K562 (cell line): ENCODE measurements around the gene DNASE1L2. TPM values are rescaled to one million over a fixed set of nuclear protein-coding genes. Genes with fewer than 3 reads are reported as not detected.

Experiments
- C11orf30 ChIP-seq: fragments of 450-650 bp; IDR thresholded peaks from 2 replicates; pipeline ENCODE4 v1.6.1; 2016; ENCODE audit warnings: low read depth, mild to moderate bottlenecking
- CCNT2 ChIP-seq: IDR thresholded peaks from 2 replicates; pipeline ENCODE4 v1.6.1; 2011; ENCODE audit warnings: borderline replicate concordance, low read depth, mild to moderate bottlenecking, moderate library complexity, mixed read lengths, low read length; ENCODE audit not compliant: insufficient read length; ENCODE audit errors: extremely low read depth
- CREB1 ChIP-seq, 2 experiments: sonication (generic) in 1 of 2; formaldehyde crosslinking in 1 of 2; IDR thresholded peaks; 2 replicates each; pipeline versions ENCODE4 v1.6.1 to v1.8.0; 2012 to 2022; ENCODE audit warnings: inconsistent platforms in 1 of 2, mild to moderate bottlenecking in 1 of 2, missing genetic modification reagents in 1 of 2, moderate library complexity in 1 of 2
- DACH1 ChIP-seq: fragments of 450-650 bp; IDR thresholded peaks from 2 replicates; pipeline ENCODE4 v1.6.1; 2018; ENCODE audit not compliant: partially characterized antibody
- DLX4 ChIP-seq: fragments of 250-450 bp; sonication (Bioruptor Pico); IDR thresholded peaks from 2 replicates; pipeline ENCODE4 v1.6.1; 2021; ENCODE audit warnings: mild to moderate bottlenecking
- DNMT1 ChIP-seq: fragments of 450-650 bp; IDR thresholded peaks from 2 replicates; pipeline ENCODE4 v1.6.1; 2016; ENCODE audit warnings: antibody characterized with exemption, mild to moderate bottlenecking
- E2F1 ChIP-seq: sonication (generic); formaldehyde crosslinking; IDR thresholded peaks from 2 replicates; pipeline ENCODE4 v1.8.1; 2023; ENCODE audit warnings: mild to moderate bottlenecking, missing genetic modification reagents, moderate library complexity
- E2F6 ChIP-seq, 2 experiments: IDR thresholded peaks; 2 replicates each; pipeline ENCODE4 v1.6.1; 2011; ENCODE audit warnings: borderline replicate concordance in 1 of 2, control low read depth in 1 of 2, low read depth in 1 of 2, low read length in 1 of 2, mild to moderate bottlenecking in 1 of 2, mixed read lengths in 1 of 2, moderate library complexity in 1 of 2; ENCODE audit not compliant: insufficient read depth in 1 of 2, insufficient read length in 1 of 2, poor library complexity in 1 of 2, severe bottlenecking in 1 of 2; ENCODE audit errors: extremely low read depth in 1 of 2
- ESRRA ChIP-seq: fragments of 450-650 bp; IDR thresholded peaks from 2 replicates; pipeline ENCODE4 v1.6.1; 2014; ENCODE audit warnings: low read depth, mild to moderate bottlenecking, moderate library complexity, borderline replicate concordance
- FOXK1 ChIP-seq: sonication (generic); formaldehyde crosslinking; IDR thresholded peaks from 2 replicates; pipeline ENCODE4 v1.8.0; 2022; ENCODE audit warnings: missing genetic modification reagents, mild to moderate bottlenecking, borderline replicate concordance
- HCFC1 ChIP-seq: IDR thresholded peaks from 2 replicates; pipeline ENCODE4 v1.6.1; 2012; ENCODE audit warnings: low read depth, low read length, improper control_type of control experiment
- HNRNPL ChIP-seq: fragments of 200-400 bp; formaldehyde crosslinking; IDR thresholded peaks from 2 replicates; pipeline ENCODE4 v1.6.1; 2017; ENCODE audit warnings: low read depth, mild to moderate bottlenecking, low read length
- KAT8 ChIP-seq: fragments of 450-650 bp; IDR thresholded peaks from 2 replicates; pipeline ENCODE4 v1.6.1; 2016; ENCODE audit warnings: low read depth, mild to moderate bottlenecking
- NCOA2 ChIP-seq, 2 experiments: fragments of 450-650 bp; IDR thresholded peaks; 2 replicates each; pipeline ENCODE4 v1.6.1; 2018; ENCODE audit warnings: mild to moderate bottlenecking in 2 of 2, moderate library complexity in 1 of 2; ENCODE audit not compliant: partially characterized antibody in 2 of 2
- NONO ChIP-seq, 2 experiments: fragments of 200-400 bp in 1 of 2; fragments of 450-650 bp in 1 of 2; formaldehyde crosslinking in 1 of 2; IDR thresholded peaks; 2 replicates each; pipeline ENCODE4 v1.6.1; 2017; ENCODE audit warnings: low read depth in 2 of 2, mild to moderate bottlenecking in 2 of 2, moderate library complexity in 2 of 2, low read length in 1 of 2
- SMAD4 ChIP-seq: fragments of 250-450 bp; sonication (Bioruptor Pico); conservative IDR thresholded peaks from 2 replicates; pipeline ENCODE4 v1.8.0; 2021; ENCODE audit warnings: inconsistent platforms, mild to moderate bottlenecking, moderate library complexity
- ZNF639 ChIP-seq, 2 experiments: fragments of 200-800 bp in 1 of 2; sonication (Bioruptor generic) in 1 of 2; sonication (generic) in 1 of 2; formaldehyde crosslinking in 1 of 2; IDR thresholded peaks in 1 of 2; conservative IDR thresholded peaks in 1 of 2; 2 replicates each; pipeline versions ENCODE4 v1.5.0 to v1.6.1; 2016 to 2020; ENCODE audit warnings: missing compliant biosample characterization in 1 of 2, missing genetic modification characterization in 1 of 2, missing genetic modification reagents in 1 of 2
- ZNF766 ChIP-seq: fragments of 200-800 bp; sonication (Bioruptor generic); conservative IDR thresholded peaks from 2 replicates; pipeline ENCODE4 v1.6.1; 2016; ENCODE audit warnings: missing genetic modification characterization, missing compliant biosample characterization
- polyA plus RNA-seq, 8 experiments: library from polyadenylated mRNA; depleted of rRNA in 4 of 8; stranded (reverse) in 5 of 8; unstranded in 3 of 8; fragments of >200 nt; fragmentation: Nextera tagmentation in 2 of 8; fragmentation: Illumina TruSeq in 1 of 8; extraction: Ambion mirVana in 2 of 8; extraction: Trizol in 1 of 8; gene quantifications; 2 replicates each; pipeline versions ENCODE4 v1.2.1 to v1.2.3, GENCODE V29; 2011 to 2014; ENCODE audit warnings: inconsistent platforms in 1 of 8, missing spikeins in 1 of 8
- total RNA-seq, 7 experiments: library from RNA; depleted of rRNA in 6 of 7; stranded (reverse); fragments of >200 nt in 6 of 7; fragmentation: Illumina TruSeq in 2 of 7; extraction: Trizol in 2 of 7; gene quantifications; 2 replicates each; pipeline versions ENCODE4 v1.2.1 to v1.2.3, GENCODE V29; 2011 to 2021; ENCODE audit warnings: low replicate concordance in 1 of 7

Gene DNASE1L2
- total and polyA plus RNA-seq, 9 of the 15 experiments (the other 6 are each of a cell fraction or from before 2014, with no cell fraction given), result 0.08 to 2.7 (median 1.7) TPM; not detected in 1

- TF ChIP-seq C11orf30 (peak; percentile 83), DNMT1 (no peak), HNRNPL (no peak), CREB1 (IDR thresholded peaks at IDR 0.05) (peak; percentile 56; the same call in 1 of the 2 replicates), CREB1 (CRISPR knock-in tag; IDR thresholded peaks at IDR 0.05) (peak; percentile 56; the same call in 1 of the 2 replicates), SMAD4 (CRISPR knock-in tag) (peak; percentile 81), E2F6 (IDR thresholded peaks at IDR 0.05; ENCODE audit: borderline replicate concordance in 1 of 2, extremely low read depth in 1 of 2, insufficient read depth in 1 of 2, insufficient read length in 1 of 2, low read depth in 1 of 2, low read length in 1 of 2, poor library complexity in 1 of 2, severe bottlenecking in 1 of 2) (peak; percentile 27 to 75), ZNF766 (peak; percentile 38; the same call in 1 of the 2 replicates), DACH1 (peak; percentile 8), ZNF639 (CRISPR knock-in tag; conservative IDR thresholded peaks at IDR 0.05 in 1 of 2, IDR thresholded peaks at IDR 0.05 in 1 of 2) (peak in 1 of 2 experiments; percentile 96; a peak in 2 of 4 replicates), HCFC1 (peak; percentile 74), E2F1 (CRISPR knock-in tag) (peak; percentile 60; the same call in 1 of the 2 replicates), NONO (IDR thresholded peaks at IDR 0.05; ENCODE audit: low read depth in 2 of 2, low read length in 1 of 2) (peak; percentile 65 to 98; a peak in 3 of 4 replicates), FOXK1 (CRISPR knock-in tag) (0 out of 2 replicates have a peak, but pooled peaks have one; percentile 39), CCNT2 (peak; percentile 76), DLX4 (CRISPR knock-in tag) (no peak), KAT8 (no peak), ESRRA (peak; percentile 50; the same call in 1 of the 2 replicates), NCOA2 (IDR thresholded peaks at IDR 0.05; ENCODE audit: partially characterized antibody in 2 of 2) (no peak)
Observed at GRCh38 chr16:2205104-2205966, 30.9 kb upstream of the DNASE1L2 start, which contains the start of gene MLST8 (continued).
